IPS-NIHi11 (cell line): Measurements from ENCODE around the gene RIPK4.
"Not testable (repeated sequence)": the region's sequence is repeated elsewhere in the genome, so short reads cannot be mapped to it uniquely, and the experiment has no call there.

ENCODE experiments used
- DNase-seq: peaks from one replicate; pipeline ENCODE4 v3.0.0; 2012; ENCODE audit warnings: mixed read lengths, low spot score

The RIPK4 gene

GRCh38 chr21:41714299-41714865 lies 52.5 kb downstream of the RIPK4 start:
- DNase-seq, result not testable (repeated sequence)

- no peak for DNase-seq
Observed at GRCh38 chr21:41713495-41714281, 53.2 kb downstream of the RIPK4 start.

- DNase-seq, result no peak
Observed at GRCh38 chr21:41712730-41713129, 54.1 kb downstream of the RIPK4 start.

- DNase-seq, result peak; percentile 73
Observed at GRCh38 chr21:41712201-41712600, 54.7 kb downstream of the RIPK4 start.

- DNase-seq, result no peak
Observed at GRCh38 chr21:41711416-41712007, 55.3 kb downstream of the RIPK4 start.

- DNase-seq, result no peak
Observed at GRCh38 chr21:41710823-41711160, 56.1 kb downstream of the RIPK4 start.

GRCh38 chr21:41709965-41710822 lies 56.7 kb downstream of the RIPK4 start:
- DNase-seq, result no peak

- no peak for DNase-seq
Observed at GRCh38 chr21:41709166-41709565, 57.7 kb downstream of the RIPK4 start.

GRCh38 chr21:41707960-41708330 lies 58.9 kb downstream of the RIPK4 start:
- DNase-seq, result no peak

- no peak for DNase-seq
Observed at GRCh38 chr21:41707231-41707959, 59.5 kb downstream of the RIPK4 start.

GRCh38 chr21:41706678-41707077 lies 60.2 kb downstream of the RIPK4 start:
- DNase-seq, result no peak

- DNase-seq, result no peak
Observed at GRCh38 chr21:41706263-41706639, 60.6 kb downstream of the RIPK4 start.

- DNase-seq, result no peak
Observed at GRCh38 chr21:41705546-41706262, 61.1 kb downstream of the RIPK4 start.

GRCh38 chr21:41703857-41704501 lies 62.9 kb downstream of the RIPK4 start:
- no peak for DNase-seq

GRCh38 chr21:41701749-41702148 lies 65.1 kb downstream of the RIPK4 start:
- no peak for DNase-seq

GRCh38 chr21:41699311-41699710 lies 67.5 kb downstream of the RIPK4 start:
- DNase-seq, result no peak

GRCh38 chr21:41698071-41698470 lies 68.8 kb downstream of the RIPK4 start:
- no peak for DNase-seq

- DNase-seq, result no peak
Observed at GRCh38 chr21:41695513-41695912, 71.3 kb downstream of the RIPK4 start.

GRCh38 chr21:41694042-41694441 lies 72.8 kb downstream of the RIPK4 start:
- DNase-seq, result not testable (repeated sequence)

GRCh38 chr21:41692185-41692565 lies 74.7 kb downstream of the RIPK4 start:
- no peak for DNase-seq
